Brain microvascular endothelial cell (primary cell): ENCODE data around the gene YBX3.

ENCODE experiments used
- DNase-seq: peaks from one replicate; pipeline ENCODE4 v3.0.0-alpha.2; 2020
- H3K27ac ChIP-seq: fragments of 250-450 bp; sonication (Bioruptor Pico); 2 replicates; pipeline ENCODE4 v1.5.1; 2020; ENCODE audit warnings: mild to moderate bottlenecking, moderate library complexity
- H3K27me3 ChIP-seq: fragments of 250-450 bp; sonication (Bioruptor Pico); replicated peaks from 2 replicates; pipeline ENCODE4 v1.5.1; 2020; ENCODE audit warnings: mild to moderate bottlenecking
- H3K36me3 ChIP-seq: fragments of 250-450 bp; sonication (Bioruptor Pico); replicated peaks from 2 replicates; pipeline ENCODE4 v1.5.1; 2020; ENCODE audit warnings: mild to moderate bottlenecking
- H3K4me3 ChIP-seq: 2 replicates; pipeline ENCODE4 v1.5.1; 2011; ENCODE audit warnings: low read depth, mild to moderate bottlenecking, control low read depth, low read length, moderate library complexity
- CTCF ChIP-seq: IDR thresholded peaks from 2 replicates; pipeline ENCODE4 v1.5.1; 2011; ENCODE audit warnings: low read depth, mild to moderate bottlenecking, moderate library complexity, low read length, control low read depth, inconsistent platforms; ENCODE audit errors: missing control alignments
- in situ Hi-C: cut with HindIII; loops from 2 replicates; pipeline ENCODE4 v1.10.0; 2017; ENCODE audit warnings: low sequenced_read_pairs, low pct_ligation_motif_present

The YBX3 gene

DNA sequence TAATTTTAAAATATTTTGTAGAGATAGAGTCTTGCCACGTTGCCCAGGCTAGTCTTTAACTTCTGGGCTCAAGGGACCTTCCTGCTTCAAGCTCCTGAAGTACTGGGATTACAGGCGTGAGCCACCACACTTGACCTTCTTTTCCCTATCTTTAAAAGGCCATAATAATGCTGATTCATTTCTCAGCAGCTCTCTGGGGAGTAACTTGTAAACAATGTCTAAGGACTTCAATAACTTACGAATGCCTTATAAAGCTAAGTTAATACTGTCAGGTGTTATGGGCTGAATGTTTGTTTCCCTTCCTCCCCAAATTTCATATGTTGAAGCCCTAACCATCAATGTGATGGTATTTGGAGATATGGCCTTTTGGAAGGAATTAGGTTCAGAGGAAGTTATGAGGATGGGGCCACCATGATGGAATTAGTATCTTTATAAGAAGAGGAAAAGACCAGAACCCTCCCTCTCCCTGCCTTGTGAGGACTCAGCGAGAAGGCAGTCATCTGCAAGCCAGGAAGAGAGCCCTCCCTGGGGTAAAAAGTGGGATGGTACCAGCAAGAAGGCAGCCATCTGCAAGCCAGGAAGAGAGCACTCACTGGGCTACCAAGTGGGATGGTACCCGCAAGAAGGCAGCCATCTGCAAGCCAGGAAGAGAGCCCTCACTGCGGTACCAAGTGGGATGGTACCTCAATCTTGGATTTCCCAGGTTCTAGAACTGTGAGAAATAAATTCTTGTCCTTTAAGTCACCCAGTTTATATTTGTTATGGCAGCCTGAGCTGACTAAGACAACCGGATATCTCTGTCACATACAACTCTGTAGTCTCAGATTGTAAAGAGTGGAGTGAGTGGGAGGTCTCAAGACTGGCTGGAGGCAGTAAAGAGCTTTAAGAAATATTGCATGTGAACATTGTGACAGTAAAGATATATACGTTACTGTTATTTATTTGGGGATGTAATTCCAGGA is 16.3 kb upstream of the YBX3 start:
- no peaks in the 10 kb centered on the region for H3K36me3 ChIP-seq
- no peak overlapping the region for H3K4me3 ChIP-seq
- no peaks in the 10 kb centered on the region for H3K27me3 ChIP-seq
- no peak overlapping the region for H3K27ac ChIP-seq
- in situ Hi-C loops = no loop called here
- DNase-seq = no peak
- no peak for TF ChIP-seq CTCF

GRCh38 chr12:10737249-10737648 is 14.1 kb upstream of the YBX3 start:
- in situ Hi-C loops = no loop called here
- H3K27ac ChIP-seq = no peak overlapping the region
- no peak for TF ChIP-seq CTCF
- H3K27me3 ChIP-seq = no peaks in the 10 kb centered on the region
- H3K36me3 ChIP-seq = no peaks in the 10 kb centered on the region
- DNase-seq = no peak
- H3K4me3 ChIP-seq = no peak overlapping the region

DNA sequence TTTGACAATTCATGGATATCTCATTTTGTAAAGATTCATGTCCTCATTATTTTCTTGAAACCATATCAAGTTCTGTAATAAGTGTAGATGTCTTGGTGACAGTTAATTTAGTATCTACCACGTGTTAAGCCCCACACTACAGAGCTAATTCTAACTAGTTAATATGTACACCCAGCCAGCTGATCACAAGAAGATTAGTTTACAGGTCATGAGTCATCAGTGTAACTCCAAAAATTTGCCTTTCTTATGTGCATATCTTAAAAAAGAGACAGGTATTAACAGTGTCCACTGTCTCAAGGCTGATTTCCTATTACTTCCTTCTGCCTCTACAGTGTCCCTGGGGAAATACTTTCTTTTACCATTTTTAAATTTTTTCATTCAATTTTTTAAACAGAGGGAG is 13.3 kb upstream of the YBX3 start:
- TF ChIP-seq CTCF = no peak
- no peak overlapping the region for H3K27ac ChIP-seq
- no peaks in the 10 kb centered on the region for H3K36me3 ChIP-seq
- H3K4me3 ChIP-seq = no peak overlapping the region
- in situ Hi-C loops = no loop called here
- DNase-seq = no peak
- H3K27me3 ChIP-seq = no peaks in the 10 kb centered on the region

DNA sequence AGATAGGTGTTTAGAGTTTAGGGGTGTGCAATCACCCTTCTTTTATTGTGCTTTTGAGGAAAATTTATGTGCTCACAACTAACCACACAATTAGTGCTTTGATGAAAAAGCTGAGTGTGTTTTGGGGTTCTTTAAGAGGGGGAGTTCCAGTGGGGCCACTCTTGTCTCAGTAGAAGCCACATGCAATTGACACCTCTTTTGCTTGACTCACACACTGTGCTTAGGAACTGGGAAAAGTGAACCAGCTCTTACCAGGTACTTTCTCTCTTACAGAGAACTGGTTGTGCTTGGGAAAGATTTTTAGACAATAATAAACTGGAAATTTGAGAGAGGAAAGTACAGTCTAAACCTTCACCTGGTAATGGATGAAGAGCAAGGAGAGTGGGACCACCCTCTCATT is 12.3 kb upstream of the YBX3 start:
- in situ Hi-C loops = no loop called here
- Histone ChIP-seq H3K4me3 (no peak overlapping the region), H3K27me3 (no peaks in the 10 kb centered on the region), H3K36me3 (no peaks in the 10 kb centered on the region), H3K27ac (no peak overlapping the region)
- TF ChIP-seq CTCF = no peak
- DNase-seq = no peak

DNA sequence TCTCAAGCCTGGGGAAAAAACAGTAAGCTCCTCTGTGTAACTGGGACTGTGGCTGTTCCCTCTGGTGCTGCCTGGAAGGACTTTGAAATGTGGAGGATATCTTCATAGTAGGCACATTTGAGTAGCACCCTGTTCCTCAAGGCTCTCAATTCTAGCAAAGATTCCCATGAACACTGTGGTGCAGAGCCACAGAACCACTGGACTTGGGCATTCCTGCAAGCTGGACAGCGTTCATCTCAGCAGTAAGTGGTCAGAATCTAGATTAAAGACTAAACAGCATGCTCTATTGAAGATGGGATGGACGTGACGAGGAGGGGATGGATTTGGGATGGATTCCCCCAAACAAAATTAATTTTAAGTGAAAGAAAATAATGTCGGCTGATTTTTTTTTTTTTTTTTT is 9.4 kb upstream of the YBX3 start:
- in situ Hi-C loops = no loop called here
- no peak overlapping the region for H3K27ac ChIP-seq
- no peak for TF ChIP-seq CTCF
- no peaks in the 10 kb centered on the region for H3K36me3 ChIP-seq
- no peak overlapping the region for H3K4me3 ChIP-seq
- DNase-seq = no peak
- H3K27me3 ChIP-seq = no peaks in the 10 kb centered on the region
